Bone marrow (tissue), 2 donors: Measurements from ENCODE around the gene MEGF11.

Experiments
- DNase-seq, 2 donors: peaks; one replicate each; lab custom pipeline; 2025; lab: John Stamatoyannopoulos, UW

The MEGF11 gene

GRCh38 chr15:66089509-66089908, 164.0 kb downstream of the MEGF11 start:
- DNase-seq = no peak

- DNase-seq = no peak
Observed at GRCh38 chr15:66089049-66089448, 164.5 kb downstream of the MEGF11 start.

GRCh38 chr15:66085128-66085527, 168.4 kb downstream of the MEGF11 start:
- DNase-seq = no peak

GRCh38 chr15:66084704-66085103, 168.8 kb downstream of the MEGF11 start:
- no peak for DNase-seq

- no peak for DNase-seq
Observed at GRCh38 chr15:66080717-66081398, 172.7 kb downstream of the MEGF11 start.

GRCh38 chr15:66078929-66079275, 174.6 kb downstream of the MEGF11 start:
- DNase-seq = no peak

- no peak for DNase-seq
Observed at GRCh38 chr15:66078196-66078928, 175.2 kb downstream of the MEGF11 start.

GRCh38 chr15:66077320-66077663, 176.3 kb downstream of the MEGF11 start:
- DNase-seq = no peak

GRCh38 chr15:66076591-66077319, 176.8 kb downstream of the MEGF11 start:
- DNase-seq = no peak

- no peak for DNase-seq
Observed at GRCh38 chr15:66075947-66076346, 177.6 kb downstream of the MEGF11 start.

- DNase-seq = no peak
Observed at GRCh38 chr15:66072616-66073361, 180.8 kb downstream of the MEGF11 start.

GRCh38 chr15:66071921-66072295, 181.6 kb downstream of the MEGF11 start:
- DNase-seq = no peak

GRCh38 chr15:66071160-66071920, 182.2 kb downstream of the MEGF11 start:
- DNase-seq = no peak

GRCh38 chr15:66070220-66070934, 183.2 kb downstream of the MEGF11 start:
- no peak for DNase-seq

- DNase-seq = no peak
Observed at GRCh38 chr15:66069751-66070150, 183.8 kb downstream of the MEGF11 start.

GRCh38 chr15:66068801-66069200, 184.7 kb downstream of the MEGF11 start:
- DNase-seq = no peak

GRCh38 chr15:66067687-66068086, 185.9 kb downstream of the MEGF11 start:
- no peak for DNase-seq

GRCh38 chr15:66066481-66066880, 187.1 kb downstream of the MEGF11 start:
- DNase-seq = no peak

- no peak for DNase-seq
Observed at GRCh38 chr15:66066005-66066404, 187.5 kb downstream of the MEGF11 start.

- DNase-seq = no peak
Observed at GRCh38 chr15:66065325-66065724, 188.2 kb downstream of the MEGF11 start.

GRCh38 chr15:66063147-66063546, 190.4 kb downstream of the MEGF11 start:
- DNase-seq = no peak
